Right ventricle myocardium inferior (tissue), 1 donor: Measurements from ENCODE around the gene DIAPH1. TPM values are rescaled to one million over a fixed set of nuclear protein-coding genes. Genes with fewer than 3 reads are reported as not detected.

Experiments
- ATAC-seq: fragments of 200-7000 bp; cut with Tn5 transposase; one replicate; pipeline ENCODE4 v1.9.1; 2020; ENCODE audit warnings: mild to moderate bottlenecking, moderate library complexity
- DNase-seq: peaks from one replicate; pipeline ENCODE4 v3.0.0; 2021; ENCODE audit errors: missing footprints
- intact Hi-C: fragments of 100-400 bp; cut with DNase I; formaldehyde crosslinking; loops from one replicate; pipeline ENCODE4 v1.11.0; 2022
- total RNA-seq: library from RNA; stranded (reverse); fragmentation: NEBNext Ultra II Directional; extraction: Animal tissue kit (Norgen Biotek cat#: 25700); gene quantifications from one replicate; pipeline ENCODE4 v1.2.1, GENCODE V29; 2021
- donor health status: DM: no; HTN: yes; CAD: no; lungs with severe emphysema.

DIAPH1 gene
- total RNA-seq, 1 donor from 2014 or later = 36.1 TPM

GRCh38 chr5:141532726-141533125 lies 86.1 kb downstream of the DIAPH1 start:
- intact Hi-C loops = no loop called here
- DNase-seq = no peak
- ATAC-seq = no peak

DNA sequence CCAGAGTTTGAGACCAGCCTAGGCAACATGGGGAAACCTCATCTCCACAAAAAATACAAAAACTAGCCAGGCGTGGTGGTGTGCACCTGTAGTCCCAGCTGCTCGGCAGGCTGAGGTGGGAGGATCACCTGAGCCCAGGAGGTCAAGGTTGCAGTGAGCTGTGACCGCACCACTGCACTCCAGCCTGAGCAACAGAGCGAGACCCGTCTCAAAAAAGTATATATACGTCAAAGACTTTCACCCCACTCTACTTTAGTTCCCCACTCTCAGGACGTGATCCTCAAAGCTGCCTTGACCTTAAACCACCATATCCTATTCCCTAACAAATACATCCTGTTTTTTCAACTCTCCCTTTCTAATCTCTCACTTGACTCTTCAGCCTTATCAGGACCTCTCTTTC lies 88.9 kb downstream of the DIAPH1 start:
- DNase-seq (no peak), ATAC-seq (no peak)
- intact Hi-C loops = no loop called here

- peak; percentile 58 for ATAC-seq
- intact Hi-C loops = no loop called here
These were observed 89.8 kb downstream of the DIAPH1 start for GRCh38 chr5:141529002-141529401.

DNA sequence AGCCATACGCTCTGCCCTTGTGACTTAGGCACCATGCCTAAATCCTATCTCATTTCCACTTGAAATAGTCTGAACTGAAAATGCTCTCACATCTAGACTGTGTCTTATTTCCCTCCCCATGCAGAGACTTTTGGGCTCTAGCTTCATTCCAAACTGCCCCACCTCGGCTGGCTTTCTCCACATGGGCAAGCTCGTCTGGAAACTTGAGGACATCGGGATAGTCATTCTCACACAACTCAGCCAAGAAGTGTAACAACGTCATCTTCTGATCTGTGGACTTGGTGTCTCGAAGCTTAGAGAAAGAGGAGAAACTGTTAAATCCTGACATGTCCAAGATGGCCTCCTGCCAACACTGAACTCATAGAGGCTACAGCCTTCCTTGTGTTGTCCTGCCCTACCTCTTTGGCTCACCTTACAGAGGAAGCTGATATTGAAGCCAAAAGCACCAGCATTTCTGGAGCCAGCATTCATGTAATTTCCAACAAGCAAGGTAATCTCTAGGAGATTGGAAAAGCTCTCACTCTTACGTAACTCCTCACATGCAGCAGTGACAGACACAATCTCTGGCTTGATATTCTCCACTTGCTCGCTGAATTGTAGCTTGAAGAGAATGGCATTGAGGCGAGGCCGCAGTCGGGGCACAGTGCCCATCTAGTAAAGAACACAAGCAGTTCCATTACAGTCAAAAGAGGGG lies 90.4 kb downstream of the DIAPH1 start:
- intact Hi-C loops = no loop called here
- ATAC-seq (peak; percentile 68), DNase-seq (no peak)

More at GRCh38 chr5:141529002-141529401, 89.8 kb downstream of the DIAPH1 start:
- DNase-seq = no peak

DNA sequence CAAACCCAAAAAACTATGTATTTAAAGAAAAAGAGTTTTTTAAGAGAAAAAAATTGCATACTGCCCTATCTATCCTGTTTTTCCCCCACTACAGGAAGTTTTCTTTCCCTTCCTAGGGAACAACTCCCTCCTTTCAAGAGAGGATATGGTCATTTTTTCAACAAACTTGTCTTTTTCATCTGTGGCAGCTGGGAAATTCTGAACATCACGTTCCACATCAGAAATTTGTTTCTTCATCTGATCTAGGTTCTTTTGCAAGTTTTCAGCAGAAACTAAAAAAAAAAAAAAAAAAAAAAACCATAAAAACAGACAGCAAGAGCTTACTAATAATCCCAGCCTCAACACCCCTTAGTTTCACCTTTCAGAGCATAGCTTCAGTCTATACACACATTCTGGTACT lies 91.4 kb downstream of the DIAPH1 start:
- no peak for ATAC-seq
- intact Hi-C loops = no loop called here
- no peak for DNase-seq

DNA sequence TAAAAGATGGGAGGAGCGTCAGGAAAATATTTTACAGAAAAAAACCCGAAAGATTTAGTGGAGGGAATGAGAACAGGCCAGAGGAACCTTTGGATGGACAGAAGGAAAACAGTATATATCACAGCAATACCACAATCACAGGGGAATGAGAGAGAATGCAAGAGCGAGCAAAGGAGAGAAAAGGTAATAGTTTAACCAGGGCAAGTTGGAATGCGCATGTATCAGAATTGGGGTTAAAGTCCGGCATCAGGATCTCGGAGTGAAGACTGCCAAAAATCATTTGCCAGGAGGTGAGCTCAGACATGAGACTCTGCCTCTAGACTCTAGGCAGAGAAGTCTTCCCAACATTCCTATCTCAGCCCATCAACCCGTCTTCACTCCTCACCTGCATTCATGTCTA lies 93.1 kb downstream of the DIAPH1 start:
- no peak for DNase-seq
- intact Hi-C loops = loop anchor here (2.0 kb wide), 4 partner anchors 31 to 109 kb away; partner anchors contain the start of genes PCDHGA12, PCDHGB7 and PCDHGC3

DNA sequence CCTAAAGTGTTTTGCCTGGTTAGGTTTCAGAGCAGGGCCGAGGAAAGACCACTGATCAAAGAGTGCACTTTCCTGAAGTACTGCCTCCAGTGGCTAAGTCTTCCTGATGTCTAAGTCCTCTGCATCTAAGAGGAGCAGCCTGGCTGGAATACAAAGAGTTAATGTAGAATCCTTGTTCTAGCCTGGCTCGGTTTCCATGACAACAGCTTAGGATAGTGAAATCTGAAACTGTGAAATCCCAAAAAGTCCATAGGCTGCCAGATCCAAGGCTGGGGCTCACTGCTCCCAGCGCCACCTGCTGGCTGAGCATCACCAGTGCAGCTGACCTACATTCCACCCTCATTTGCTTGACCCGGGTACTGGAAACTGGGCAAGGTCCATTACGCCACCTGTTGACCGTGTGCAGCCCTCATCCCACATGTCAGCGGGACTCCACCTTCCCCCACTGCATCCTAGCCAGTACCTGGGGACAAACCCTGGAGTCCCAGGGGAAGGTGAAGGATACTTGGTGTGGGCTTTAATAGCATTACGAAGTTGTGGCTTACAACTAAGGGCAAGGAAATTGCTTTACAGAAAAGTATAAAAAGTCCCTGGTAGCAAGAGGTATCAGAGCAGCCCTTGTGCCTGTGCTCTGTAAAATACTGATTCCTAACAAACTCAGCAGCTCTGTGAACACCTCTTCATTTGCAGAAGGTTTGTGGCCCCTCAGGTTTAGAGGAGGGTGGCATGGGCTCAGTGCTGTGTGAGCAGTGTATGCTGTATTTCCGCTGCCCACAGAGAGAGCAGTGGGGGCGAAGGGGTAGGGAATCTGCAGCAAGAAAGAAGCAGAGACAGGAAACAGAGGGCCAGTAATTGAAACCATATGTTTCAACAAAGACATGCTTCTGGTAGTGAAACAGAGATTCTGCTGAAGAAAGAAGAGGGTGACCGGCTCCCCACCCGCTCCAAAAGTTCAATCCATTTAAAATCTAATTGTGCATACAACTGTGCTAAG lies 93.9 kb downstream of the DIAPH1 start:
- ATAC-seq (peak; percentile 72), DNase-seq (peak; percentile 92)
- intact Hi-C loops = loop anchor here (2.0 kb wide), 4 partner anchors 32 to 108 kb away; partner anchors contain the start of genes PCDHGA12, PCDHGB7 and PCDHGC3

More for the DNA sequence above, 93.1 kb downstream of the DIAPH1 start:
- ATAC-seq = no peak

DNA sequence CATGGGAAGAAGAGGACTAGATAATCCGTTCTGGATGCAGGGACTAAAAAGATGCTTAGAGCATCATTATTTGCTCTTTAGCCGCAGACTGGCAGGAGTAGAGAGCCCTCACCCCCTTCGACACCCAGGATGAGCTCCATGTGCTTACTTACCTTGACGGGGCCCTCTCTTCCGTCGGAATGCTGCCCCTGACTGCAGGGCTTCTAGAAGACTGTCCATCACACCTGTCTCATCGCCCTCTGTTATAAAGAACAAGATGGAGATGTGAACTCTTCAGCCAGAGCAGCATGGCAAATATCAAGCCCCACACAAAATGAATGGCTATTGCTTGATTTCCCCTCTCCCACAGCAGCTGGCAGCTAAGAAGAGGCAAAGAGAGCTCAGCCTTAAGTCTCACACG lies 94.8 kb downstream of the DIAPH1 start:
- ATAC-seq (no peak), DNase-seq (no peak)
- intact Hi-C loops = loop anchor here (2.0 kb wide), 4 partner anchors 33 to 107 kb away; partner anchors contain the start of genes PCDHGA12, PCDHGB7 and PCDHGC3

GRCh38 chr5:141522301-141522700 lies 96.5 kb downstream of the DIAPH1 start:
- ATAC-seq (no peak), DNase-seq (no peak)
- intact Hi-C loops = no loop called here

DNA sequence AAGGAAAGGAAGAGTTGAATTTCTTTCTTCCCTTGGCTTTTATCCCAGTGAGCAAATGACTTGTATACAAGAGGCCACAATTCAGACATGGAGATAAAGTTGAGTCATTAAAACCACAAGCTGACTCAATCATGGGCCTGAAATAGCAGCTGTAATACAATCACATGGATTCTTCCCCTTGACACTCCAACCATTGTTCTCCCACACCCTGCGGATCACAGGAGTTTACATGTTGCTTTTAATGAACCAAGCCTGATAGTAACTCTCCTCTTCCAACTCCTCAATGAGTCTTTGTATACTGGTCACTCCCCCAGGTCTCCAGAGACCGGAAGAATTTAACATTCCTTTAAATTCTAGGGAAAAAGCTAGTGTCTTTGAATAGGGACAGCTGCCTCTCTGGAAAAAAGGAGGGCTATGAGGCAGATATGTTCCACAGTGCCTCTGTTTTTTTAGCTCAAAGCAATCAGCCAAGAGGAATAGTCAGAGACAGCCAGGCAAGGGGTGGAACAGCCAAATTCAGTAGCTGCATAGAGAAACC lies 97.5 kb downstream of the DIAPH1 start:
- DNase-seq (no peak), ATAC-seq (peak; percentile 77)
- intact Hi-C loops = no loop called here

GRCh38 chr5:141519605-141520565 lies 98.9 kb downstream of the DIAPH1 start:
- DNase-seq = no peak
- ATAC-seq = no peak
- intact Hi-C loops = no loop called here

DNA sequence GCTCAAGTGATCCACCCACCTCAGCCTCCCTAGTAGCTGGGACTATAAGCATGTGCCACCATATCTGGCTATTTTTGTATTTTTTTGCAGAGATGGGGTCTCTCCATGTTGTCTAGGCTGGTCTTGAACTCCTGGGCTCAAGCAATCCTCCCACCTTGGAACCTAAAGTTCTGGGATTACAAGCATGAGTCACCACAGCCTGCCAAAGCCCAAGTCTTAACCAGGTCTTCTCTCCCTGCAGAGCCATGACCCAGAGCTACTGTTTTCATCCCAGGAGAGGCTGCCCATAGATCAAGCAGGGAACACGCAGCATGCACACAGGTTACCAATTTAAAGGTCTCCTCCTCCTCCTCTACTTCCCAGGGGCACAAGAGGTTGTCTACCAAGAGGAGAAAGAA lies 100.2 kb downstream of the DIAPH1 start:
- intact Hi-C loops = no loop called here
- DNase-seq = no peak
- no peak for ATAC-seq

DNA sequence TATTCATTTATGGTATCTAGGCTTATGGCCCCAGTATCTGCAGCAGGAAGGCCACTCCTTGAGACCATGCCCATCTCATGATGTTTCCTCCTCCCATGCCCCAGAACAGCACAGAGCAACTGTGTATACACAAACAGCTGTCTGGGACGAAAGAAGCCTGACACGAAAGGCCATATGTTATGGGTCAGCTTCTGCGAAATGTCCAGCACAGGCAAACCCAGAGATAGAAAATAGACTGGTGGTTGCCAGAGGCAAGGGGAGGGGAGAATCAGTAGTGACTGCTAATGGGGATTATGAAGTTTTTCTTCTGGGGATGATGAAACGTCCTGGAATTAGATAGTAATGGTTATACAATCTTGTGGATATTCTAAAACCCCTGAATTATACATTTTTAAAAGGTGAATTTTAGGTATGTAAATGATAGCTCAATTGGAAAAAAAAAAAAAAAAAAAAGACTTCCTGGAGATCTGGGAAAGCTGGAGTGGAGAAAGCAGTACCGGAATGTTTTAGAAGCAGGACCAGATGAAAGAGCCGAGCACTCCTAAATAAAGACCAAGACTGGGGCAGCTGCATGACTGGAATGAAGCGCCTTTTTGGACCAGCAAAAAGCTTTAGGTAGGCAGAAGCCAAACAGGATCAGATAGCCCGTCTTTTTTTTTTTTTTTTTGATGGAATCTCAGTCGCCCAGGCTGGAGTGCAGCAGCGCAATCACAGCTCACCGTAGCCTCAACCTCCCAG lies 100.8 kb downstream of the DIAPH1 start:
- no peak for DNase-seq
- intact Hi-C loops = no loop called here
- no peak for ATAC-seq

GRCh38 chr5:141517312-141517711 lies 101.5 kb downstream of the DIAPH1 start:
- DNase-seq (no peak), ATAC-seq (no peak)
- intact Hi-C loops = no loop called here

GRCh38 chr5:141516672-141517025 lies 102.2 kb downstream of the DIAPH1 start:
- DNase-seq (no peak), ATAC-seq (no peak)
- intact Hi-C loops = no loop called here

DNA sequence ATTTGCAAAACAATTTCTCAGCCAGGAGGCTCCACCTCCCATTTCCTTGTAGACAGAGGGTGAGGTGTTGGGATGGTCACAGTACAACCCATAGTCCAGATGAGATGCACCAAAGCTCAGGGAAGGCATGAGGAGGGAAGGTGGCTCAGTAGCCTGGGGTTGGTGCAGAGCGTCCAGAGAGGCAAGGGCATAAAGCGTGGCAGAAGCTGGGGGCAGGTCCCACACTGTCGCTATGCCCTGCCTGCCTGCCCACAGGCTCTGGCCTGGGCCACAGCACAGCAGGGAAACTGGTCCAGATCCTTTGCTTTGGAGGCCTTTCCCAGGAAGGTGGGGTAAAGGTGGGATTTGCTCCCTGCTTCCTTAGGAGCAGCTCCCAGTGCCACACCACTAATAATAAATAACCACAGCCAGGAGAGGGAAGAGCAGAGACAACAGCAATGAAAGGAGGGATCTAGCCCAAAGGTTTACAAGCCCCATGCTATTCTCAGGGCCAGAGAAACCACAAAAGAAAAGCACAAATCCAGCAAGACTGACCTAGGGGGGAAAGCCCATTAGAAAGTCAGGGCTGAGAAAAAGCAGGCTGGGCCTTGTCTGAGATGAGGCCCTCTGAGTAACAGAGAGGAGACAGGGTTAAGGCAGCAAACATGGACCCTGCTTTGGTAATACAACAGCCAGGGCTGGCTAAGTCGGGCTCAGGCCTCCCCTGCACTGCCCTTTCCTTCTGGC lies 102.7 kb downstream of the DIAPH1 start:
- intact Hi-C loops = no loop called here
- DNase-seq (no peak), ATAC-seq (no peak)

DNA sequence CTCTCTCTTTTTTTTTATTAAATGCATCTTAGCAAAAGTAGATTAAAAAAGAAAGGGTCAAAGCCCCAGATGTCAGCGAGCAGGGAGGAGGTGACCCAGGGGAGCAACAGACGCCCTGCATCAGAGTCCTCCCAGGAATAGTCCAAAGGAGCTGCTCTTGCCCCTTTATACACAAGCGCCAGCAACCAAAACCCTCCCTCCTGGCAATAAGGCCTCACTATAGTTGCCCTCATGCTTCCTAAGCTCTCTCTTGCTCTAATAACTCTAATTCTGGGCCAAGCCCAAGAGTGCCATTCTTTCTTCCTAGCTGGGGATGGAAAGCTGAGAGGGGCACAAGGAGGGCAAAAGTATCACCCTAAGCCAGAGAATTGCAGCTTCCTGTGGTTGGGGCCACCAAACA lies 103.7 kb downstream of the DIAPH1 start:
- DNase-seq (no peak), ATAC-seq (no peak)
- intact Hi-C loops = no loop called here
